HEK293 (cell line): ENCODE results near the gene FSD1.

Experiments used
- HOXA7 ChIP-seq: sonication (generic); formaldehyde crosslinking; IDR thresholded peaks from 2 replicates; pipeline ENCODE4 v1.8.1; 2022; ENCODE audit warnings: missing genetic modification reagents, borderline replicate concordance
- IKZF3 ChIP-seq: fragments of 450-650 bp; IDR thresholded peaks from 2 replicates; pipeline ENCODE4 v1.5.0; 2018; ENCODE audit warnings: missing biosample characterization, mild to moderate bottlenecking, missing genetic modification characterization, moderate library complexity
- ZEB2 ChIP-seq: fragments of 450-650 bp; formaldehyde crosslinking; IDR thresholded peaks from 2 replicates; pipeline ENCODE4 v1.5.1; 2016; ENCODE audit warnings: missing biosample characterization, missing genetic modification characterization
- ZNF221 ChIP-seq: fragments of 450-650 bp; formaldehyde crosslinking; IDR thresholded peaks from 2 replicates; pipeline ENCODE4 v1.5.1; 2017; ENCODE audit warnings: missing biosample characterization, missing genetic modification characterization, borderline replicate concordance
- ZNF37A ChIP-seq: fragments of 450-650 bp; IDR thresholded peaks from 2 replicates; pipeline ENCODE4 v1.5.1; 2018; ENCODE audit warnings: missing biosample characterization, missing genetic modification characterization
- ZNF416 ChIP-seq: fragments of 450-650 bp; formaldehyde crosslinking; IDR thresholded peaks from 2 replicates; pipeline ENCODE4 v1.5.1; 2016; ENCODE audit warnings: missing biosample characterization, missing genetic modification characterization
- ZNF549 ChIP-seq: fragments of 450-650 bp; IDR thresholded peaks from 2 replicates; pipeline ENCODE4 v1.5.1; 2018; ENCODE audit warnings: missing biosample characterization, missing genetic modification characterization, mild to moderate bottlenecking, inconsistent platforms, moderate library complexity
- TF ChIP-seq, protein P1 (sequence below): fragments of 450-650 bp; formaldehyde crosslinking; IDR thresholded peaks from 2 replicates; pipeline ENCODE4 v1.5.1; 2016; ENCODE audit warnings: missing biosample characterization, missing genetic modification characterization
- TF ChIP-seq, protein P2 (sequence below): fragments of 450-650 bp; formaldehyde crosslinking; IDR thresholded peaks from 2 replicates; pipeline ENCODE4 v1.5.1; 2016; ENCODE audit warnings: missing biosample characterization, missing genetic modification characterization

DNA sequence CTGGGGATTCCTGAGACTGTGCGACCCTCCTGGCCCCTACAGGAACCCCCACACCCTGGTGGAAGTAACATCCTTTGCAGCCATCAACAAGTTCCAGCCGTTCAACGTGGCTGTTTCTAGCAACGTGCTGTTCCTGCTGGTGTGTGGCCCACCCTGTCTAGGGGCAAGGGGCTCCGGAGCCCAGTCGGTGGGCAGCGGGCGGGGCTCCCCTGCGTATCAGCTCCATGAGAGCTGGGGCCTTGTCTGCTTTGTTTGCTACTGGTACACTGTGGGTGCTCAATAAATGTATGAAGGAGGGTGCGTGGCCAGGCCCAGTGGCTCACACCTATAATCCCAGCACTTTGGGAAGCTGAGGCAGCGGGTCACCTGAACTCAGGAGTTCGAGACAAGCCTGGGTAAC lies 49.9 kb downstream of the FSD1 start:
- TF ChIP-seq, protein P1, sequence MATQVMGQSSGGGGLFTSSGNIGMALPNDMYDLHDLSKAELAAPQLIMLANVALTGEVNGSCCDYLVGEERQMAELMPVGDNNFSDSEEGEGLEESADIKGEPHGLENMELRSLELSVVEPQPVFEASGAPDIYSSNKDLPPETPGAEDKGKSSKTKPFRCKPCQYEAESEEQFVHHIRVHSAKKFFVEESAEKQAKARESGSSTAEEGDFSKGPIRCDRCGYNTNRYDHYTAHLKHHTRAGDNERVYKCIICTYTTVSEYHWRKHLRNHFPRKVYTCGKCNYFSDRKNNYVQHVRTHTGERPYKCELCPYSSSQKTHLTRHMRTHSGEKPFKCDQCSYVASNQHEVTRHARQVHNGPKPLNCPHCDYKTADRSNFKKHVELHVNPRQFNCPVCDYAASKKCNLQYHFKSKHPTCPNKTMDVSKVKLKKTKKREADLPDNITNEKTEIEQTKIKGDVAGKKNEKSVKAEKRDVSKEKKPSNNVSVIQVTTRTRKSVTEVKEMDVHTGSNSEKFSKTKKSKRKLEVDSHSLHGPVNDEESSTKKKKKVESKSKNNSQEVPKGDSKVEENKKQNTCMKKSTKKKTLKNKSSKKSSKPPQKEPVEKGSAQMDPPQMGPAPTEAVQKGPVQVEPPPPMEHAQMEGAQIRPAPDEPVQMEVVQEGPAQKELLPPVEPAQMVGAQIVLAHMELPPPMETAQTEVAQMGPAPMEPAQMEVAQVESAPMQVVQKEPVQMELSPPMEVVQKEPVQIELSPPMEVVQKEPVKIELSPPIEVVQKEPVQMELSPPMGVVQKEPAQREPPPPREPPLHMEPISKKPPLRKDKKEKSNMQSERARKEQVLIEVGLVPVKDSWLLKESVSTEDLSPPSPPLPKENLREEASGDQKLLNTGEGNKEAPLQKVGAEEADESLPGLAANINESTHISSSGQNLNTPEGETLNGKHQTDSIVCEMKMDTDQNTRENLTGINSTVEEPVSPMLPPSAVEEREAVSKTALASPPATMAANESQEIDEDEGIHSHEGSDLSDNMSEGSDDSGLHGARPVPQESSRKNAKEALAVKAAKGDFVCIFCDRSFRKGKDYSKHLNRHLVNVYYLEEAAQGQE (tag by site-specific recombination): no peak
- no peak for TF ChIP-seq HOXA7 (CRISPR knock-in tag)
- TF ChIP-seq, protein P2, sequence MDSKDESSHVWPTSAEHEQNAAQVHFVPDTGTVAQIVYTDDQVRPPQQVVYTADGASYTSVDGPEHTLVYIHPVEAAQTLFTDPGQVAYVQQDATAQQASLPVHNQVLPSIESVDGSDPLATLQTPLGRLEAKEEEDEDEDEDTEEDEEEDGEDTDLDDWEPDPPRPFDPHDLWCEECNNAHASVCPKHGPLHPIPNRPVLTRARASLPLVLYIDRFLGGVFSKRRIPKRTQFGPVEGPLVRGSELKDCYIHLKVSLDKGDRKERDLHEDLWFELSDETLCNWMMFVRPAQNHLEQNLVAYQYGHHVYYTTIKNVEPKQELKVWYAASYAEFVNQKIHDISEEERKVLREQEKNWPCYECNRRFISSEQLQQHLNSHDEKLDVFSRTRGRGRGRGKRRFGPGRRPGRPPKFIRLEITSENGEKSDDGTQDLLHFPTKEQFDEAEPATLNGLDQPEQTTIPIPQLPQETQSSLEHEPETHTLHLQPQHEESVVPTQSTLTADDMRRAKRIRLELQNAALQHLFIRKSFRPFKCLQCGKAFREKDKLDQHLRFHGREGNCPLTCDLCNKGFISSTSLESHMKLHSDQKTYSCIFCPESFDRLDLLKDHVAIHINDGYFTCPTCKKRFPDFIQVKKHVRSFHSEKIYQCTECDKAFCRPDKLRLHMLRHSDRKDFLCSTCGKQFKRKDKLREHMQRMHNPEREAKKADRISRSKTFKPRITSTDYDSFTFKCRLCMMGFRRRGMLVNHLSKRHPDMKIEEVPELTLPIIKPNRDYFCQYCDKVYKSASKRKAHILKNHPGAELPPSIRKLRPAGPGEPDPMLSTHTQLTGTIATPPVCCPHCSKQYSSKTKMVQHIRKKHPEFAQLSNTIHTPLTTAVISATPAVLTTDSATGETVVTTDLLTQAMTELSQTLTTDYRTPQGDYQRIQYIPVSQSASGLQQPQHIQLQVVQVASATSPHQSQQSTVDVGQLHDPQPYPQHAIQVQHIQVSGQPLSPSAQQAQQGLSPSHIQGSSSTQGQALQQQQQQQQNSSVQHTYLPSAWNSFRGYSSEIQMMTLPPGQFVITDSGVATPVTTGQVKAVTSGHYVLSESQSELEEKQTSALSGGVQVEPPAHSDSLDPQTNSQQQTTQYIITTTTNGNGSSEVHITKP: no peak
- no peak for TF ChIP-seq ZNF416
- TF ChIP-seq ZEB2: no peak
- no peak for TF ChIP-seq ZNF549 (tag by site-specific recombination)
- TF ChIP-seq ZNF221 (tag by site-specific recombination): no peak
- no peak for TF ChIP-seq IKZF3 (tag by site-specific recombination)
- no peak for TF ChIP-seq ZNF37A (tag by site-specific recombination)
